ENCODE data around the gene WASF3. TPM values are rescaled to one million over a fixed set of nuclear protein-coding genes. Genes with fewer than 3 reads are reported as not detected.

The WASF3 gene
- total and polyA plus RNA-seq, 12 donors: 12.6 to 63.3 (median 37.6) TPM

GRCh38 chr13:26619358-26619757 is 61.9 kb downstream of the WASF3 start:
- peaks cover 0 to 5% of the 10 kb centered on the region in 2 donors for H3K4me1 ChIP-seq (replicated peaks in 1 of 2)
- no peak for DNase-seq
- H3K27ac ChIP-seq: no peak overlapping the region
- TF ChIP-seq POLR2A (IDR thresholded peaks at IDR 0.05): no peak
- intact Hi-C loops (cut with DNase I): no loop called here
- peaks cover 0 to 2% (median 0%) of the 10 kb centered on the region in 3 donors for H3K9me3 ChIP-seq (replicated peaks in 1 of 3)
- H3K27me3 ChIP-seq: no peaks in the 10 kb centered on the region
- WGBS, 4 donors: 52 to 72% (median 57%) methylated on average over 2 of the region's 2 CpGs
- H3K36me3 ChIP-seq (replicated peaks in 1 of 2): no peaks in the 10 kb centered on the region
- no peak overlapping the region for H3K4me3 ChIP-seq

DNA sequence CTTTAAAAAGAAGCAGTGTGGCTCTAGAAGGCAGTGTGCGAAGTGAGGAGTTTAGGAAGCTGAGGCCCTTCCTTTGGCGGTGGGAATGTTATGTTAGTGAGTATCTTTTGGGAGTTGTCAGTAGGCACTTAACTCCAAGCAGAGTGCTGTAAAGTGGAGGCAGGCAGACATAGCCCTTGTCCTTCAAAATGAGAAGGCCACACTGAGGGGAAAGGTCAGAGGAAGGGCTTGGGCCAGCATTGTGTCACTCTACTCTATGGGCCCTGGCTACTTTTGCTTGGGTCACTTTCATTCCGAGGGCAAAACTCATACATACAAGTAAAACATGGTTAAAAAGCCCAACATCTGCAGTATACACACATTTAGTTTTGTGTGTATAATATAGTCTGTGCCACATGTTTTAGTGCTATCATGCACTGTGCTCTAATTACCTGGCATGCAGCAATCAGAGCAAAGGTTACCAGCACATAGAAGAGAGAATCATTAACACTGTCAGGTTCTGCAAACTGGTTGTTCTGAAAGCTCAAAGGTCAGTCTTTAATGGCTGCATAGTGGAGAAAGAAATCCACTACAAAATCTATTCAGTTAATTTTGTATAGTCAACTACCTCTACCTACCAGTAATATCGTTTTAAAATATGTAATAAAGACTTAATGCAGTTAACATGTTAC is 64.4 kb downstream of the WASF3 start:
- intact Hi-C loops (cut with DNase I): no loop called here
- TF ChIP-seq, protein P1, sequence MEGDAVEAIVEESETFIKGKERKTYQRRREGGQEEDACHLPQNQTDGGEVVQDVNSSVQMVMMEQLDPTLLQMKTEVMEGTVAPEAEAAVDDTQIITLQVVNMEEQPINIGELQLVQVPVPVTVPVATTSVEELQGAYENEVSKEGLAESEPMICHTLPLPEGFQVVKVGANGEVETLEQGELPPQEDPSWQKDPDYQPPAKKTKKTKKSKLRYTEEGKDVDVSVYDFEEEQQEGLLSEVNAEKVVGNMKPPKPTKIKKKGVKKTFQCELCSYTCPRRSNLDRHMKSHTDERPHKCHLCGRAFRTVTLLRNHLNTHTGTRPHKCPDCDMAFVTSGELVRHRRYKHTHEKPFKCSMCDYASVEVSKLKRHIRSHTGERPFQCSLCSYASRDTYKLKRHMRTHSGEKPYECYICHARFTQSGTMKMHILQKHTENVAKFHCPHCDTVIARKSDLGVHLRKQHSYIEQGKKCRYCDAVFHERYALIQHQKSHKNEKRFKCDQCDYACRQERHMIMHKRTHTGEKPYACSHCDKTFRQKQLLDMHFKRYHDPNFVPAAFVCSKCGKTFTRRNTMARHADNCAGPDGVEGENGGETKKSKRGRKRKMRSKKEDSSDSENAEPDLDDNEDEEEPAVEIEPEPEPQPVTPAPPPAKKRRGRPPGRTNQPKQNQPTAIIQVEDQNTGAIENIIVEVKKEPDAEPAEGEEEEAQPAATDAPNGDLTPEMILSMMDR (IDR thresholded peaks at IDR 0.05): no peak
- TF ChIP-seq POLR2A (IDR thresholded peaks at IDR 0.05): no peak
- peaks cover 0 to 4% (median 0%) of the 10 kb centered on the region in 3 donors for H3K9me3 ChIP-seq (replicated peaks in 1 of 3)
- H3K27ac ChIP-seq: no peak overlapping the region
- no peaks in the 10 kb centered on the region for H3K4me1 ChIP-seq (replicated peaks in 1 of 2)
- no peaks in the 10 kb centered on the region for H3K27me3 ChIP-seq
- H3K4me3 ChIP-seq: no peak overlapping the region
- H3K36me3 ChIP-seq (replicated peaks in 1 of 2): no peaks in the 10 kb centered on the region
- 89 to 93% (median 92%) methylated on average over 4 of the region's 4 CpGs for WGBS, 4 donors
- no peak for DNase-seq

DNA sequence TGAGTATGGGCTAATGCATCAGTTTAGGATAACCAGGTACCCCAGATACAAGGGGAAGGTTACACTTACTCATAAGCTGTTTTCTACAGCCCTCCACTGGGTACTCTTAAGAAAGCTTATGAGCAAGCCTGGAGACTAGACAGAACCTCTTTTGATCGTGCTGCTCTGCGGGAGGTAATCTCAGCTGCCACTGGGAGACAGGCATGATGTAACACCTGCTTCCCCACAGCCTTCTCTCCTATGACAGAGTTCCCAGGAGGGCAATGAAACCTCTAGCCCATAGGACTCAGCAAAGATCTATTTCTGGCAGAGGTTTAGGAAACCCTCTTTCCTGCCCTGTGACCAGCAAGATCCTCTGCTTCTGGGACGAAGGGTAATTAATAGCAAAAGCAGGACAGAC is 65.6 kb downstream of the WASF3 start:
- no peak for DNase-seq
- TF ChIP-seq, protein P1 (IDR thresholded peaks at IDR 0.05): no peak
- no peak for TF ChIP-seq POLR2A (IDR thresholded peaks at IDR 0.05)
- peaks cover 0 to 4% (median 0%) of the 10 kb centered on the region in 3 donors for H3K9me3 ChIP-seq (replicated peaks in 1 of 3)
- WGBS, 4 donors: 64 to 88% (median 82%) methylated on average over 3 of the region's 3 CpGs
- H3K36me3 ChIP-seq (replicated peaks in 1 of 2): no peaks in the 10 kb centered on the region
- H3K27me3 ChIP-seq: no peaks in the 10 kb centered on the region
- H3K4me3 ChIP-seq: no peak overlapping the region
- H3K27ac ChIP-seq: no peak overlapping the region
- no peaks in the 10 kb centered on the region for H3K4me1 ChIP-seq (replicated peaks in 1 of 2)
- intact Hi-C loops (cut with DNase I): no loop called here

DNA sequence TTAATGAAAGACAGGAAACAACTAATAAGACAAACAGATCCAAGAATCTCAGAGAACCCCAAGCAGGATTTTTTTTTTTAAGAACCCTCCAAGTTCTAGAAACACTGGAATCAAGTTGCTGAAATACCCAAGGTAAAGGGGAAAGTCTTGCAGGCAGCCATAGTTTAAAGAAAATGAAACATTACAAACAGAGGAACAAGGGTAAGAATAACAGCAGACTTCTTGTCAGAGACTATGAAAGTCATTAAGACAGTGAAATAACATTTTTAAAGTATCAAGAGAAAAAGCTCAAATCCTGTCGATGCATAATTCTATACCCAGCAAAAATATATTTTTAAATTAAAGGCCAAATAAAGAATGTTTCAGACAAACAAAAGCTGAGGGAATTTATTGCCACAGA is 67.1 kb downstream of the WASF3 start:
- 93 to 100% (median 97%) methylated on average over 1 of the region's 1 CpG for WGBS, 4 donors
- no peak overlapping the region for H3K4me3 ChIP-seq
- no peaks in the 10 kb centered on the region for H3K36me3 ChIP-seq (replicated peaks in 1 of 2)
- no peak overlapping the region for H3K27ac ChIP-seq
- no peak for DNase-seq
- H3K27me3 ChIP-seq: no peaks in the 10 kb centered on the region
- H3K9me3 ChIP-seq (replicated peaks in 1 of 3): peaks cover 0 to 4% (median 0%) of the 10 kb centered on the region in 3 donors
- intact Hi-C loops (cut with DNase I): no loop called here
- no peaks in the 10 kb centered on the region for H3K4me1 ChIP-seq (replicated peaks in 1 of 2)
- no peak for TF ChIP-seq POLR2A (IDR thresholded peaks at IDR 0.05)
- TF ChIP-seq, protein P1 (IDR thresholded peaks at IDR 0.05): no peak

GRCh38 chr13:26626271-26626670 is 68.8 kb downstream of the WASF3 start:
- intact Hi-C loops (cut with DNase I): no loop called here
- H3K4me1 ChIP-seq (replicated peaks in 1 of 2): no peaks in the 10 kb centered on the region
- no peak overlapping the region for H3K4me3 ChIP-seq
- peaks cover 0 to 4% (median 0%) of the 10 kb centered on the region in 3 donors for H3K9me3 ChIP-seq (replicated peaks in 1 of 3)
- H3K27me3 ChIP-seq: no peaks in the 10 kb centered on the region
- WGBS, 4 donors: 93 to 98% (median 98%) methylated on average over 2 of the region's 2 CpGs
- DNase-seq: no peak
- no peaks in the 10 kb centered on the region for H3K36me3 ChIP-seq (replicated peaks in 1 of 2)
- no peak overlapping the region for H3K27ac ChIP-seq
- no peak for TF ChIP-seq POLR2A (IDR thresholded peaks at IDR 0.05)
- TF ChIP-seq, protein P1 (IDR thresholded peaks at IDR 0.05): no peak
